DND-41 (cell line): Measurements from ENCODE around the gene TBC1D4.

Source experiments
- ATAC-seq: fragments of 200-7000 bp; cut with Tn5 transposase; 3 replicates; pipeline ENCODE4 v1.9.1; 2021; ENCODE audit warnings: low read depth; ENCODE audit not compliant: insufficient read depth
- DNase-seq: peaks from one replicate; pipeline ENCODE4 v3.0.0-alpha.2; 2020
- H2AFZ ChIP-seq: 2 replicates; pipeline ENCODE4 v1.6.0; 2012; ENCODE audit warnings: low read depth, low read length
- H3K27ac ChIP-seq: 2 replicates; pipeline ENCODE4 v1.5.1; 2012; ENCODE audit warnings: low read length, inconsistent platforms
- H3K27me3 ChIP-seq: fragments of 200-600 bp; sonication (generic); 2 replicates; pipeline ENCODE4 v1.6.0; 2012; ENCODE audit warnings: low read length, mild to moderate bottlenecking, inconsistent platforms; ENCODE audit not compliant: insufficient read depth, poor library complexity
- H3K36me3 ChIP-seq: 2 replicates; pipeline ENCODE4 v1.5.1; 2012; ENCODE audit warnings: low read length, inconsistent platforms; ENCODE audit not compliant: insufficient read depth
- H3K4me1 ChIP-seq: 2 replicates; pipeline ENCODE4 v1.5.1; 2012; ENCODE audit warnings: mild to moderate bottlenecking, low read length; ENCODE audit not compliant: insufficient read depth
- H3K4me2 ChIP-seq: 2 replicates; pipeline ENCODE4 v1.6.0; 2012; ENCODE audit warnings: mild to moderate bottlenecking, moderate library complexity, low read length, inconsistent platforms; ENCODE audit not compliant: insufficient read depth
- H3K4me3 ChIP-seq, 2 experiments: fragments of 200-600 bp in 1 of 2; shearing (Covaris generic) in 1 of 2; 2 replicates each; pipeline ENCODE4 v1.5.1; 2012 to 2016; ENCODE audit warnings: inconsistent platforms in 2 of 2, low read length in 2 of 2, mild to moderate bottlenecking in 2 of 2, low read depth in 1 of 2, moderate library complexity in 1 of 2
- H3K79me2 ChIP-seq: 2 replicates; pipeline ENCODE4 v1.6.0; 2012; ENCODE audit warnings: low read length, inconsistent platforms; ENCODE audit not compliant: insufficient read depth
- H3K9ac ChIP-seq: 2 replicates; pipeline ENCODE4 v1.6.0; 2012; ENCODE audit warnings: low read depth, mild to moderate bottlenecking, inconsistent platforms, low read length, moderate library complexity
- H3K9me3 ChIP-seq: 2 replicates; pipeline ENCODE4 v1.5.1; 2012; ENCODE audit warnings: low read length, moderate library complexity, mild to moderate bottlenecking, inconsistent platforms; ENCODE audit not compliant: insufficient read depth, severe bottlenecking
- H4K20me1 ChIP-seq: 2 replicates; pipeline ENCODE4 v1.6.0; 2012; ENCODE audit warnings: low read length; ENCODE audit not compliant: insufficient read depth
- EZH2 ChIP-seq: IDR thresholded peaks from 3 replicates; pipeline ENCODE4 v1.6.1; 2012; ENCODE audit warnings: borderline replicate concordance, low read depth, mild to moderate bottlenecking, moderate library complexity, low read length, inconsistent platforms; ENCODE audit not compliant: severe bottlenecking
- TF ChIP-seq, protein P1 (sequence below): IDR thresholded peaks from 2 replicates; pipeline ENCODE4 v1.5.1; 2012; ENCODE audit warnings: borderline replicate concordance, low read length, moderate library complexity, mild to moderate bottlenecking; ENCODE audit not compliant: poor library complexity, severe bottlenecking; ENCODE audit errors: extremely low read depth

The TBC1D4 gene

DNA sequence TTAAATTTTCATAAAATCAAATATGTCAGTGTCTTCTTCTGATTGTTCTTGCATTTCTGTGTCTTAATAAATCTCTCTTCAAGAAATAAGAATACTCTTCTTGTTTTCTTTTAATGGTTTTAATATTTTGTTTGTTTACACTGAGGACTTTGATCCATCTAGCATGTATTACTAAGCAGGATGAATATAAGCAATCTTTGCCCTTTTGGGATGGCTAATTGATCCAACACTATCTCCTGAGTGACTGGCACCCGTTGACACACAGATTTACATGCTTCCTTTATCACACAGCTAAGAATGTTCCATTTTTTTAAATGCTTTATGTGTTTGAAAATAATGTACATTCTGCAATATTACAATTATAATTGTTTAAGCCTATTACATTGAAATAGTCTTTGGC is 134.5 kb downstream of the TBC1D4 start:
- DNase-seq (no peak), ATAC-seq (no peak)
- no peaks in the 10 kb centered on the region for H3K27me3 ChIP-seq
- no peak overlapping the region for H3K27ac ChIP-seq
- H3K4me3 ChIP-seq = no peak overlapping the region
- H3K79me2 ChIP-seq = no peaks in the 10 kb centered on the region
- TF ChIP-seq, protein P1, sequence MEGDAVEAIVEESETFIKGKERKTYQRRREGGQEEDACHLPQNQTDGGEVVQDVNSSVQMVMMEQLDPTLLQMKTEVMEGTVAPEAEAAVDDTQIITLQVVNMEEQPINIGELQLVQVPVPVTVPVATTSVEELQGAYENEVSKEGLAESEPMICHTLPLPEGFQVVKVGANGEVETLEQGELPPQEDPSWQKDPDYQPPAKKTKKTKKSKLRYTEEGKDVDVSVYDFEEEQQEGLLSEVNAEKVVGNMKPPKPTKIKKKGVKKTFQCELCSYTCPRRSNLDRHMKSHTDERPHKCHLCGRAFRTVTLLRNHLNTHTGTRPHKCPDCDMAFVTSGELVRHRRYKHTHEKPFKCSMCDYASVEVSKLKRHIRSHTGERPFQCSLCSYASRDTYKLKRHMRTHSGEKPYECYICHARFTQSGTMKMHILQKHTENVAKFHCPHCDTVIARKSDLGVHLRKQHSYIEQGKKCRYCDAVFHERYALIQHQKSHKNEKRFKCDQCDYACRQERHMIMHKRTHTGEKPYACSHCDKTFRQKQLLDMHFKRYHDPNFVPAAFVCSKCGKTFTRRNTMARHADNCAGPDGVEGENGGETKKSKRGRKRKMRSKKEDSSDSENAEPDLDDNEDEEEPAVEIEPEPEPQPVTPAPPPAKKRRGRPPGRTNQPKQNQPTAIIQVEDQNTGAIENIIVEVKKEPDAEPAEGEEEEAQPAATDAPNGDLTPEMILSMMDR = no peak
- TF ChIP-seq EZH2 = no peak
- no peaks in the 10 kb centered on the region for H4K20me1 ChIP-seq
- H3K9me3 ChIP-seq = no peaks in the 10 kb centered on the region
- H3K4me1 ChIP-seq = no peaks in the 10 kb centered on the region
- H3K4me2 ChIP-seq = no peak overlapping the region
- H3K36me3 ChIP-seq = no peaks in the 10 kb centered on the region
- H2AFZ ChIP-seq = no peak overlapping the region
- no peak overlapping the region for H3K9ac ChIP-seq

DNA sequence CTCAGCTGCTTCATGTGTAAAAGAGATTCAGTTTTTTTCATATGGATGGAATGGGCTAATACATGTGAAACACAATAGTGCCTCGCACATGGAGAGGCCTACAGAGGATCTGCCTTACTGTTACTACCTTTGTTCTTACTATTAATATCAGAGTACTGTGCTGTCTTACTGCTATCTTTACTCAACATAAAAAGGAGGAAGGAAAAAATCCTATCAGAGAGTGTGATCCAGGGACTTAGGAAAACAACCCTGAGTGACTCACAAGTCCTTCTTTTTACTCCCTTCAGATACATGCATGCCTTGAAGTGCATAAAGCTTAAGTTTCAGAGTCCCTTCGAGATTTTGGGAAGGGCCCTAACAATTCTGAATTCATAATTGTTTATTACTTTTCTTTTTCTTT is 136.8 kb downstream of the TBC1D4 start:
- Histone ChIP-seq H4K20me1 (no peaks in the 10 kb centered on the region), H3K9me3 (no peaks in the 10 kb centered on the region), H3K27ac (no peak overlapping the region), H3K36me3 (no peaks in the 10 kb centered on the region), H3K4me1 (no peaks in the 10 kb centered on the region), H3K9ac (no peak overlapping the region), H2AFZ (no peak overlapping the region), H3K4me2 (no peak overlapping the region), H3K4me3 (no peak overlapping the region), H3K27me3 (no peaks in the 10 kb centered on the region), H3K79me2 (no peaks in the 10 kb centered on the region)
- TF ChIP-seq, protein P1 = no peak
- no peak for TF ChIP-seq EZH2
- ATAC-seq (no peak), DNase-seq (no peak)

DNA sequence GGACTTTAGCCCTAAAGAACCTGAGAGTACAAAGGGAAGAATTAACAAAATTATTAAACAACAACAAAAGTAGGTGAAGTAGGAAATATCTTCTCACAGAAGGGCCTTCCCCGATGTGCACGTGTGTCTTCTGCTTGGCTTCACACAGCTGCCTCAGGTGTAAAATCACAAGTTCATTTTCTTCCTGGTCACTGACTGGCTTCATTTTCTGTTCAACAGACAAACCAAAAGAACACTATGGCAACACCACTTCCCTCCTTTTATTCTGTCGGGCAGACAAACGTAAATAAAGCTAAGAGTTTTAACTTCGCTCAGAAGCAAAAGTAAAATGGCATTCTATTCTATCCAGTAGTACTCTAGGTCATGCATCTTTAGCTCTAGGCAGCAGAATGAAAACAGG is 140.9 kb downstream of the TBC1D4 start:
- H3K4me2 ChIP-seq = no peak overlapping the region
- no peak overlapping the region for H3K4me3 ChIP-seq
- H3K79me2 ChIP-seq = no peaks in the 10 kb centered on the region
- H3K36me3 ChIP-seq = no peaks in the 10 kb centered on the region
- H3K27ac ChIP-seq = no peak overlapping the region
- H2AFZ ChIP-seq = no peak overlapping the region
- H3K27me3 ChIP-seq = no peaks in the 10 kb centered on the region
- no peak overlapping the region for H3K9ac ChIP-seq
- H3K9me3 ChIP-seq = no peaks in the 10 kb centered on the region
- no peak for DNase-seq
- no peaks in the 10 kb centered on the region for H4K20me1 ChIP-seq
- TF ChIP-seq EZH2 = no peak
- TF ChIP-seq, protein P1 = no peak
- ATAC-seq = no peak
- no peaks in the 10 kb centered on the region for H3K4me1 ChIP-seq

DNA sequence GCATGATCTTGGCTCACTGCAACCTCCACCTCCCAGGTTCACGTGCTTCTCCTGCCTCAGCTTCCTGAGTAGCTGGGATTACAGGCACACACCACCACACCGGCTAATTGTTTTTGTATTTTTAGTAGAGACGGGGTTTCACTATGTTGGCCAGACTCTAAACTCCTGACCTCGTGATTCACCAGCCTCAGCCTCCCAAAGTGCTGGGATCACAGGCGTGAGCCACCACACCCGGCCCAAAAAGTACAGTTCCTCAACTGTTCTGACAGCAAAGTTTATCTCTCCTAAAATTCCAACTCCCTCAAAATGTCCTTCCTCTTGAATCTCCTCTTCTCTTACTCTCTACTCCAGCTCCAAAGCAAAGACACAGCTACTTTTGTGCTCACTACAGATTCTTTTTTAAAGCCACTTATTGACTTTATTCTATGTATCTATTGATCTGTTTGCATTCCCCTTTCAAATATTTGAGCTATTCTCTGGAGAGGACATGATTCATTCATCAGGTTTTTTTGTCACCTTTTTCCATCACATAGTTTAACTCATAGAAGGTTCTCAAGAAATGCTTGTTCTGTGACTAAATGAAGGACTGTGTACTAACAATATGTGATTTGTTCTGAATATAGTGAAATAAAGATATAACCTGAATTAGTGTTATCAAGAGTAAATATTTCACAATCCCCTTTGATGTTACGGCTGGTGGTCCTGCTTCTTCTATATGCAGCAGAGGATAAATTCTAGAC is 142.2 kb downstream of the TBC1D4 start:
- Histone ChIP-seq H3K4me3 (no peak overlapping the region), H3K4me1 (no peaks in the 10 kb centered on the region), H3K27ac (no peak overlapping the region), H3K9ac (no peak overlapping the region), H3K9me3 (no peaks in the 10 kb centered on the region), H4K20me1 (no peaks in the 10 kb centered on the region), H2AFZ (no peak overlapping the region), H3K79me2 (no peaks in the 10 kb centered on the region), H3K4me2 (no peak overlapping the region), H3K27me3 (no peaks in the 10 kb centered on the region), H3K36me3 (no peaks in the 10 kb centered on the region)
- TF ChIP-seq EZH2 = no peak
- TF ChIP-seq, protein P1 = no peak
- ATAC-seq (no peak), DNase-seq (no peak)
